ENCODE measurements around the gene AKR1C1. TPM values are rescaled to one million over a fixed set of nuclear protein-coding genes. Genes with fewer than 3 reads are reported as not detected.

Gene AKR1C1
- total and polyA plus RNA-seq, 2 of the 4 experiments (the other 2 are of a cell fraction) = 5.0 to 5.4 TPM

DNA sequence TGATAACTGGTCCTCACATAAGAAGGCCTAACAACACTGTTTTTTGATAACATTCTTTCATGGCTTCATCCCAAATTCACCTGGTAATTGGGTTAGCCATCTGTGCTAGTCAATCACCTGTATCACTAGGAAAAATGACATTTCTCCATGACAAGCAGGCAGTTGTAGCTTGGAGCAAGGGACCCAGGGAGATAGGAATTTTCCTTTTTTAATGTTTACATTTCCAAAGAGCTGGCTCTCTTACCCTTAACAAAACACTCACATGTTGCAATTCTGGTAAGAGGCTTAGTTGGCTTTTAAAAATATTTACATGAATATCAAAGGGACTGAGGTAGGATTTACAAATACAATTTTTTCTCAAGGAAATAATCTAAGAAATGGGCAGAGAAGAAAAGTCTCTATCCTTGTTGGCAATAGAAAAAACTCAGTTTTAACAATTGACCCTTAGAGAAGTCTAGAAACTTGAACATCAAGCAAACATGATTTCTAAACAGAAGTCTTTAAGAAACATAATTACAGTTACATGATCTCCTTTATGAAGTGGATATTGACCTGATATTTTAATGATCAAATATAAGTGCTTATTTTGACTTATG, 16.1 kb upstream of the AKR1C1 start:
- TF ChIP-seq MAZ (IDR thresholded peaks at IDR 0.05; ENCODE audit: borderline replicate concordance, low read depth, low read length) (no peak), CEBPB (IDR thresholded peaks at IDR 0.05; ENCODE audit: low read depth, low read length) (peak; percentile 86)
- H3K18ac ChIP-seq (ENCODE audit: low read depth, low read length) = peak overlapping the region; percentile 92; the same call in 1 of the 2 replicates
- 0 out of 2 replicates have a peak, but pooled peaks cover 2% of the 10 kb centered on the region for H3K9me1 ChIP-seq (ENCODE audit: insufficient read depth, low read length)
- no peak overlapping the region for H2AFZ ChIP-seq (replicated peaks; ENCODE audit: low read length, poor library complexity)
- H3K36me3 ChIP-seq (ENCODE audit: control insufficient read depth, insufficient read depth, low read length) = no peaks in the 10 kb centered on the region
- no peak overlapping the region for H3K4ac ChIP-seq (ENCODE audit: low read depth, low read length)
- peak overlapping the region; percentile 91 for H4K5ac ChIP-seq (ENCODE audit: low read depth, low read length)
- peak overlapping the region in 1 of 2 experiments; percentile 73; a peak in 1 of 4 replicates for H4K8ac ChIP-seq (ENCODE audit: low read depth in 2 of 2, low read length in 2 of 2)
- H4K20me1 ChIP-seq (ENCODE audit: insufficient read depth, low read length) = no peaks in the 10 kb centered on the region
- POLR2A ChIA-PET (ENCODE audit: unreplicated experiment) = no interaction called here
- H2BK15ac ChIP-seq (ENCODE audit: low read depth, low read length) = 0 out of 3 replicates have a peak overlapping the region, but pooled peaks have one; percentile 42
- H3K9ac ChIP-seq (ENCODE audit: low read depth, low read length) = no peak overlapping the region
- peak overlapping the region; percentile 30; the same call in 1 of the 2 replicates for H2BK20ac ChIP-seq (ENCODE audit: low read depth, low read length)
- no peaks in the 10 kb centered on the region for H3K9me3 ChIP-seq (ENCODE audit: control insufficient read depth, insufficient read depth, low read length)
- ATAC-seq (ENCODE audit: low read depth) (peak; percentile 35), DNase-seq (peak; percentile 71)
- no peaks in the 10 kb centered on the region for H3K79me1 ChIP-seq (ENCODE audit: low read depth in 1 of 2, low read length in 2 of 2)
- in situ Hi-C loops (cut with MboI; ENCODE audit: low sequenced_read_pairs) = no loop called here
- intact Hi-C loops (cut with micrococcal nuclease) = loop anchor here (5.0 kb wide), 2 partner anchors 125 to 145 kb away; partner anchors contain the start of gene AKR1C3
- no peaks in the 10 kb centered on the region for H3K27me3 ChIP-seq (ENCODE audit: control insufficient read depth, insufficient read depth, low read length)
- no peak overlapping the region for H3K14ac ChIP-seq (replicated peaks; ENCODE audit: low read depth, low read length)
- H3K4me1 ChIP-seq (ENCODE audit: control insufficient read depth, insufficient read depth, low read length) = peaks cover 24% of the 10 kb centered on the region
- H3K27ac ChIP-seq (ENCODE audit: insufficient read depth, low read length) = peak overlapping the region; percentile 25; the same call in 1 of the 2 replicates
- peak overlapping the region; percentile 56 for H2BK120ac ChIP-seq (ENCODE audit: low read depth, low read length)
- no peak overlapping the region for H2AK9ac ChIP-seq (replicated peaks; ENCODE audit: low read depth, low read length, poor library complexity)
- H3K56ac ChIP-seq (ENCODE audit: extremely low read depth, insufficient read depth, low read length) = no peak overlapping the region
- CTCF ChIA-PET = interaction anchor here (1.0 to 1.6 kb wide), 2 partner anchors 97 to 126 kb away, joined by 3 to 8 read pairs; no protein-coding TSS in a partner anchor
- peak overlapping the region; percentile 83; the same call in 1 of the 2 replicates for H3K4me2 ChIP-seq (ENCODE audit: low read depth, low read length)
- H3K23ac ChIP-seq (ENCODE audit: low read depth, low read length) = no peak overlapping the region
- H2BK5ac ChIP-seq (ENCODE audit: low read depth, low read length, poor library complexity, severe bottlenecking) = peak overlapping the region; percentile 83
- peak overlapping the region; percentile 3; the same call in 1 of the 2 replicates for H4K91ac ChIP-seq (ENCODE audit: insufficient read depth, low read depth, low read length)
- H3K4me3 ChIP-seq (ENCODE audit: insufficient read depth, low read depth, low read length) = no peak overlapping the region
- BruUV-seq (replicated peaks) = no TSS peak
- peak overlapping the region; percentile 8; the same call in 1 of the 2 replicates for H2AK5ac ChIP-seq (ENCODE audit: low read depth, low read length)
- dilution Hi-C loops (cut with HindIII; ENCODE audit: low sequenced_read_pairs, unreplicated experiment) = no loop called here

Measured in IMR-90 (cell line).